GM12878 (cell line): Measurements from ENCODE around the gene ZNF417. TPM values are rescaled to one million over a fixed set of nuclear protein-coding genes. Genes with fewer than 3 reads are reported as not detected.

ENCODE experiments used
- ASH2L ChIP-seq: fragments of 300-600, 200-600 bp; sonication (generic); IDR thresholded peaks from 2 replicates; pipeline ENCODE4 v1.6.1; 2017; ENCODE audit warnings: low read depth, mild to moderate bottlenecking, borderline replicate concordance
- ATF2 ChIP-seq: IDR thresholded peaks from 2 replicates; pipeline ENCODE4 v1.6.1; 2012; ENCODE audit warnings: low read length, inconsistent platforms
- CHD2 ChIP-seq: IDR thresholded peaks from 2 replicates; pipeline ENCODE4 v1.6.1; 2011; ENCODE audit warnings: low read depth, low read length, improper control_type of control experiment, borderline replicate concordance
- DPF2 ChIP-seq: fragments of 450-650 bp; IDR thresholded peaks from 2 replicates; pipeline ENCODE4 v1.6.1; 2017; ENCODE audit warnings: mild to moderate bottlenecking
- GABPA ChIP-seq: IDR thresholded peaks from 2 replicates; pipeline ENCODE4 v1.6.1; 2014; ENCODE audit warnings: antibody characterized with exemption, low read depth, mild to moderate bottlenecking, inconsistent platforms
- PAX8 ChIP-seq: fragments of 450-650 bp; IDR thresholded peaks from 2 replicates; pipeline ENCODE4 v1.6.1; 2017; ENCODE audit warnings: mild to moderate bottlenecking, moderate library complexity
- RB1 ChIP-seq: fragments of 450-650 bp; formaldehyde crosslinking; IDR thresholded peaks from 2 replicates; pipeline ENCODE4 v1.6.1; 2017; ENCODE audit warnings: mild to moderate bottlenecking, borderline replicate concordance
- SIX5 ChIP-seq: IDR thresholded peaks from 2 replicates; pipeline ENCODE4 v1.6.1; 2011; ENCODE audit warnings: mild to moderate bottlenecking, low read depth, low read length, moderate library complexity; ENCODE audit not compliant: severe bottlenecking
- SRF ChIP-seq, 2 experiments: IDR thresholded peaks; 2 replicates each; pipeline ENCODE4 v1.6.1; 2011; ENCODE audit warnings: low read depth in 2 of 2, low read length in 2 of 2, mild to moderate bottlenecking in 1 of 2, moderate library complexity in 1 of 2
- STAT1 ChIP-seq: fragments of 450-650 bp; conservative IDR thresholded peaks from 2 replicates; pipeline ENCODE4 v1.6.1; 2014; ENCODE audit warnings: antibody characterized with exemption, mild to moderate bottlenecking
- TARDBP ChIP-seq: IDR thresholded peaks from 2 replicates; pipeline ENCODE4 v1.6.1; 2016; ENCODE audit warnings: borderline replicate concordance
- TCF7 ChIP-seq: IDR thresholded peaks from 2 replicates; pipeline ENCODE4 v1.6.1; 2014; ENCODE audit warnings: antibody characterized with exemption, borderline replicate concordance
- ZNF622 ChIP-seq: fragments of 450-650 bp; IDR thresholded peaks from 2 replicates; pipeline ENCODE4 v1.6.1; 2017; ENCODE audit warnings: mild to moderate bottlenecking, inconsistent platforms
- polyA plus RNA-seq, 11 experiments: library from polyadenylated mRNA; depleted of rRNA in 4 of 11; unstranded in 6 of 11; stranded (reverse) in 5 of 11; fragments of >200 nt; fragmentation: Nextera tagmentation in 4 of 11; fragmentation: Illumina TruSeq in 1 of 11; extraction: Ambion mirVana in 4 of 11; extraction: Trizol in 1 of 11; gene quantifications; 1 replicate in 1 of 11; 2 replicates in 10 of 11; pipeline versions ENCODE4 v1.2.1 to v1.2.3, GENCODE V29; 2011 to 2016; ENCODE audit warnings: inconsistent platforms in 2 of 11, missing spikeins in 2 of 11, low read depth in 1 of 11
- total RNA-seq, 4 experiments: library from RNA; depleted of rRNA in 3 of 4; stranded (reverse); fragments of >200 nt in 3 of 4; fragmentation: Illumina TruSeq in 1 of 4; extraction: Trizol in 1 of 4; gene quantifications; 2 replicates each; pipeline versions ENCODE4 v1.2.1 to v1.2.3, GENCODE V29; 2013 to 2021
- TF ChIP-seq, protein P1 (sequence below): fragments of 450-650 bp; IDR thresholded peaks from 2 replicates; pipeline ENCODE4 v1.6.1; 2016; ENCODE audit warnings: mild to moderate bottlenecking, moderate library complexity, borderline replicate concordance
- TF ChIP-seq, protein P2 (sequence below): IDR thresholded peaks from 2 replicates; pipeline ENCODE4 v1.6.1; 2011; ENCODE audit warnings: mild to moderate bottlenecking, low read depth, low read length, moderate library complexity; ENCODE audit not compliant: insufficient replicate concordance
- TF ChIP-seq, protein P3 (sequence below), 3 experiments: IDR thresholded peaks in 2 of 3; conservative IDR thresholded peaks in 1 of 3; 2 replicates each; pipeline ENCODE4 v1.5.1; 2011; ENCODE audit warnings: low read depth in 3 of 3, low read length in 3 of 3, mild to moderate bottlenecking in 3 of 3, control low read depth in 2 of 3, moderate library complexity in 2 of 3, inconsistent platforms in 1 of 3, mixed read lengths in 1 of 3; ENCODE audit not compliant: control insufficient read depth in 2 of 3, insufficient read depth in 1 of 3; ENCODE audit errors: extremely low read depth in 1 of 3
- TF ChIP-seq, protein P4 (sequence below): fragments of 450-650 bp; IDR thresholded peaks from 2 replicates; pipeline ENCODE4 v1.6.1; 2016; ENCODE audit warnings: mild to moderate bottlenecking
- TF ChIP-seq, protein P5 (sequence below): IDR thresholded peaks from 2 replicates; pipeline ENCODE4 v1.6.1; 2011; ENCODE audit warnings: borderline replicate concordance, low read depth, mild to moderate bottlenecking, moderate library complexity, mixed read lengths, low read length; ENCODE audit not compliant: insufficient read depth; ENCODE audit errors: extremely low read length

Gene ZNF417
- total and polyA plus RNA-seq, 10 of the 15 experiments (the other 5 are each of a cell fraction or from before 2014, with no cell fraction given) = 1.3 to 13.6 (median 6.5) TPM

DNA sequence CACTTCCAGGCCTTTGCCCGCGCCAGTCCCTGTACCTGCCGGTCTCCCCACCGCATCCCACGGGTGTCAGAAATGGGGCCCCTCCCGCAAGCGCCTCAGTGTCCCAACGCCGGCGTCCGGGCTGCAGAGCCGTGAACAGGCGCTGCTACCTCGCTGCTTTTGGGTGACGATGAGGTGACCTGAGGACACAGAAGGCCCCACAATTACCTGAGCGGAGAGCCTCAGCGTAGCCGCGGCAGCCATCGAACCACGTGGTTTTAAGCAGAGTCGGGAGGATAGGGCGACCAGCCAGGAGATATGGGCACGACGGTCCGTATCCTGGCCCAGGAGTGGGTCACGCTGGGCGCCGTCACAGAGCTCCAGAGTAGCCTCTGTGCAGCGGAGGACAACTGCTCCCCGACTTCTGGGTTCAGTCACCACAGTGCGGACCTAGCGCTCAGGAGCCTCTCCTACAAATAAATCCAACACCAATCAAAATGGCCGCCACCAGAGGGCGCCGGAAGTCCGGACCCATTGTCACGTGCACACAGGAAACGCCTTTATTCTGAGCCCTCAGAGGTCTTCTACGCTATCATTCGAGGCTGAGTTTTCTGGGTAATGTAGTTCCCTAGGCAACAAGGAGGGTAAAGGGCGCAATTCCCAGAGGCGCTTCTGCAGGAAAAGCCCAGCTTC is 27.7 kb downstream of the ZNF417 start, which contains the start of gene ZNF814 (continued):
- TF ChIP-seq, protein P1, sequence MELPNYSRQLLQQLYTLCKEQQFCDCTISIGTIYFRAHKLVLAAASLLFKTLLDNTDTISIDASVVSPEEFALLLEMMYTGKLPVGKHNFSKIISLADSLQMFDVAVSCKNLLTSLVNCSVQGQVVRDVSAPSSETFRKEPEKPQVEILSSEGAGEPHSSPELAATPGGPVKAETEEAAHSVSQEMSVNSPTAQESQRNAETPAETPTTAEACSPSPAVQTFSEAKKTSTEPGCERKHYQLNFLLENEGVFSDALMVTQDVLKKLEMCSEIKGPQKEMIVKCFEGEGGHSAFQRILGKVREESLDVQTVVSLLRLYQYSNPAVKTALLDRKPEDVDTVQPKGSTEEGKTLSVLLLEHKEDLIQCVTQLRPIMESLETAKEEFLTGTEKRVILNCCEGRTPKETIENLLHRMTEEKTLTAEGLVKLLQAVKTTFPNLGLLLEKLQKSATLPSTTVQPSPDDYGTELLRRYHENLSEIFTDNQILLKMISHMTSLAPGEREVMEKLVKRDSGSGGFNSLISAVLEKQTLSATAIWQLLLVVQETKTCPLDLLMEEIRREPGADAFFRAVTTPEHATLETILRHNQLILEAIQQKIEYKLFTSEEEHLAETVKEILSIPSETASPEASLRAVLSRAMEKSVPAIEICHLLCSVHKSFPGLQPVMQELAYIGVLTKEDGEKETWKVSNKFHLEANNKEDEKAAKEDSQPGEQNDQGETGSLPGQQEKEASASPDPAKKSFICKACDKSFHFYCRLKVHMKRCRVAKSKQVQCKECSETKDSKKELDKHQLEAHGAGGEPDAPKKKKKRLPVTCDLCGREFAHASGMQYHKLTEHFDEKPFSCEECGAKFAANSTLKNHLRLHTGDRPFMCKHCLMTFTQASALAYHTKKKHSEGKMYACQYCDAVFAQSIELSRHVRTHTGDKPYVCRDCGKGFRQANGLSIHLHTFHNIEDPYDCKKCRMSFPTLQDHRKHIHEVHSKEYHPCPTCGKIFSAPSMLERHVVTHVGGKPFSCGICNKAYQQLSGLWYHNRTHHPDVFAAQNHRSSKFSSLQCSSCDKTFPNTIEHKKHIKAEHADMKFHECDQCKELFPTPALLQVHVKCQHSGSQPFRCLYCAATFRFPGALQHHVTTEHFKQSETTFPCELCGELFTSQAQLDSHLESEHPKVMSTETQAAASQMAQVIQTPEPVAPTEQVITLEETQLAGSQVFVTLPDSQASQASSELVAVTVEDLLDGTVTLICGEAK = peak; percentile 94
- TF ChIP-seq GABPA (peak; percentile 95), PAX8 (no peak), SRF (IDR thresholded peaks at IDR 0.05; ENCODE audit: low read depth in 2 of 2, low read length in 2 of 2) (no peak), TARDBP (peak; percentile 83), TCF7 (no peak), ATF2 (no peak), ASH2L (no peak), RB1 (no peak), DPF2 (0 out of 2 replicates have a peak, but pooled peaks have one; percentile 4), SIX5 (peak; percentile 81), STAT1 (no peak), ZNF622 (no peak), CHD2 (peak; percentile 79)
- TF ChIP-seq, protein P2, sequence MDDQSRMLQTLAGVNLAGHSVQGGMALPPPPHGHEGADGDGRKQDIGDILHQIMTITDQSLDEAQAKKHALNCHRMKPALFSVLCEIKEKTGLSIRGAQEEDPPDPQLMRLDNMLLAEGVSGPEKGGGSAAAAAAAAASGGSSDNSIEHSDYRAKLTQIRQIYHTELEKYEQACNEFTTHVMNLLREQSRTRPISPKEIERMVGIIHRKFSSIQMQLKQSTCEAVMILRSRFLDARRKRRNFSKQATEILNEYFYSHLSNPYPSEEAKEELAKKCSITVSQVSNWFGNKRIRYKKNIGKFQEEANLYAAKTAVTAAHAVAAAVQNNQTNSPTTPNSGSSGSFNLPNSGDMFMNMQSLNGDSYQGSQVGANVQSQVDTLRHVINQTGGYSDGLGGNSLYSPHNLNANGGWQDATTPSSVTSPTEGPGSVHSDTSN = peak; percentile 87
- TF ChIP-seq, protein P3, sequence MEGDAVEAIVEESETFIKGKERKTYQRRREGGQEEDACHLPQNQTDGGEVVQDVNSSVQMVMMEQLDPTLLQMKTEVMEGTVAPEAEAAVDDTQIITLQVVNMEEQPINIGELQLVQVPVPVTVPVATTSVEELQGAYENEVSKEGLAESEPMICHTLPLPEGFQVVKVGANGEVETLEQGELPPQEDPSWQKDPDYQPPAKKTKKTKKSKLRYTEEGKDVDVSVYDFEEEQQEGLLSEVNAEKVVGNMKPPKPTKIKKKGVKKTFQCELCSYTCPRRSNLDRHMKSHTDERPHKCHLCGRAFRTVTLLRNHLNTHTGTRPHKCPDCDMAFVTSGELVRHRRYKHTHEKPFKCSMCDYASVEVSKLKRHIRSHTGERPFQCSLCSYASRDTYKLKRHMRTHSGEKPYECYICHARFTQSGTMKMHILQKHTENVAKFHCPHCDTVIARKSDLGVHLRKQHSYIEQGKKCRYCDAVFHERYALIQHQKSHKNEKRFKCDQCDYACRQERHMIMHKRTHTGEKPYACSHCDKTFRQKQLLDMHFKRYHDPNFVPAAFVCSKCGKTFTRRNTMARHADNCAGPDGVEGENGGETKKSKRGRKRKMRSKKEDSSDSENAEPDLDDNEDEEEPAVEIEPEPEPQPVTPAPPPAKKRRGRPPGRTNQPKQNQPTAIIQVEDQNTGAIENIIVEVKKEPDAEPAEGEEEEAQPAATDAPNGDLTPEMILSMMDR (IDR thresholded peaks at IDR 0.05 in 2 of 3, conservative IDR thresholded peaks at IDR 0.05 in 1 of 3; ENCODE audit: control insufficient read depth in 2 of 3, extremely low read depth in 1 of 3, insufficient read depth in 1 of 3, low read depth in 3 of 3, low read length in 3 of 3) = peak; percentile 13 to 35 (median 17); a peak in 3 of 6 replicates
- TF ChIP-seq, protein P4, sequence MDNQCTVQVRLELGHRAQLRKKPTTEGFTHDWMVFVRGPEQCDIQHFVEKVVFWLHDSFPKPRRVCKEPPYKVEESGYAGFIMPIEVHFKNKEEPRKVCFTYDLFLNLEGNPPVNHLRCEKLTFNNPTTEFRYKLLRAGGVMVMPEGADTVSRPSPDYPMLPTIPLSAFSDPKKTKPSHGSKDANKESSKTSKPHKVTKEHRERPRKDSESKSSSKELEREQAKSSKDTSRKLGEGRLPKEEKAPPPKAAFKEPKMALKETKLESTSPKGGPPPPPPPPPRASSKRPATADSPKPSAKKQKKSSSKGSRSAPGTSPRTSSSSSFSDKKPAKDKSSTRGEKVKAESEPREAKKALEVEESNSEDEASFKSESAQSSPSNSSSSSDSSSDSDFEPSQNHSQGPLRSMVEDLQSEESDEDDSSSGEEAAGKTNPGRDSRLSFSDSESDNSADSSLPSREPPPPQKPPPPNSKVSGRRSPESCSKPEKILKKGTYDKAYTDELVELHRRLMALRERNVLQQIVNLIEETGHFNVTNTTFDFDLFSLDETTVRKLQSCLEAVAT = no peak
- TF ChIP-seq, protein P5, sequence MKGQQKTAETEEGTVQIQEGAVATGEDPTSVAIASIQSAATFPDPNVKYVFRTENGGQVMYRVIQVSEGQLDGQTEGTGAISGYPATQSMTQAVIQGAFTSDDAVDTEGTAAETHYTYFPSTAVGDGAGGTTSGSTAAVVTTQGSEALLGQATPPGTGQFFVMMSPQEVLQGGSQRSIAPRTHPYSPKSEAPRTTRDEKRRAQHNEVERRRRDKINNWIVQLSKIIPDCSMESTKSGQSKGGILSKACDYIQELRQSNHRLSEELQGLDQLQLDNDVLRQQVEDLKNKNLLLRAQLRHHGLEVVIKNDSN = peak; percentile 69
